CD4-positive, alpha-beta T cell treated with Interferon alpha-2 for 1 hour (primary cell): ENCODE results near the gene ZNF516.

ENCODE experiments used
- DNase-seq, 2 donors: peaks; one replicate each; pipeline ENCODE4 v3.0.0-alpha.2; 2020 to 2022

Gene ZNF516

GRCh38 chr18:76379226-76380126 is 115.6 kb downstream of the ZNF516 start:
- no peak for DNase-seq

- DNase-seq = no peak
Measured at GRCh38 chr18:76378526-76379215, 116.4 kb downstream of the ZNF516 start.

- DNase-seq = no peak
Measured at GRCh38 chr18:76377359-76377756, 117.7 kb downstream of the ZNF516 start.

GRCh38 chr18:76376668-76377358 is 118.2 kb downstream of the ZNF516 start:
- DNase-seq = peak in 1 of 2 donors; percentile 12

GRCh38 chr18:76376225-76376624 is 118.8 kb downstream of the ZNF516 start:
- DNase-seq = no peak

GRCh38 chr18:76374330-76375281 is 120.4 kb downstream of the ZNF516 start:
- peak in 1 of 2 donors; percentile 27 for DNase-seq

GRCh38 chr18:76373297-76373696 is 121.7 kb downstream of the ZNF516 start:
- DNase-seq = no peak

- DNase-seq = no peak
Measured at GRCh38 chr18:76371301-76372203, 123.5 kb downstream of the ZNF516 start.

GRCh38 chr18:76370686-76371085 is 124.4 kb downstream of the ZNF516 start:
- no peak for DNase-seq

GRCh38 chr18:76370201-76370600 is 124.8 kb downstream of the ZNF516 start:
- no peak for DNase-seq

GRCh38 chr18:76369791-76370190 is 125.3 kb downstream of the ZNF516 start:
- DNase-seq = no peak

GRCh38 chr18:76368976-76369375 is 126.1 kb downstream of the ZNF516 start:
- DNase-seq = no peak

- DNase-seq = no peak
Measured at GRCh38 chr18:76368271-76368670, 126.8 kb downstream of the ZNF516 start.

- no peak for DNase-seq
Measured at GRCh38 chr18:76367168-76368125, 127.6 kb downstream of the ZNF516 start.

- no peak for DNase-seq
Measured at GRCh38 chr18:76365561-76365960, 129.5 kb downstream of the ZNF516 start.

GRCh38 chr18:76364282-76365259 is 130.5 kb downstream of the ZNF516 start:
- no peak for DNase-seq

- DNase-seq = no peak
Measured at GRCh38 chr18:76363436-76364120, 131.5 kb downstream of the ZNF516 start.

- DNase-seq = no peak
Measured at GRCh38 chr18:76362676-76363075, 132.4 kb downstream of the ZNF516 start.
